Neutrophil (primary cell): ENCODE results near the gene SORBS1.

Source experiments
- H3K27ac ChIP-seq: fragments of 200-600 bp; sonication (generic); 2 replicates; pipeline ENCODE4 v1.5.1; 2016; ENCODE audit warnings: mild to moderate bottlenecking, moderate library complexity
- H3K27me3 ChIP-seq: fragments of 200-600 bp; sonication (generic); 2 replicates; pipeline ENCODE4 v1.6.0; 2016; ENCODE audit warnings: mild to moderate bottlenecking
- H3K36me3 ChIP-seq: fragments of 200-600 bp; sonication (generic); 2 replicates; pipeline ENCODE4 v1.5.1; 2017
- H3K4me1 ChIP-seq, 2 experiments: fragments of 200-600 bp in 1 of 2; sonication (generic) in 1 of 2; 1 replicate in 1 of 2; 2 replicates in 1 of 2; pipeline versions ENCODE4 v1.5.1 to v1.6.1; 2013 to 2016; ENCODE audit warnings: low read depth in 1 of 2, low read length in 1 of 2, mild to moderate bottlenecking in 1 of 2, moderate library complexity in 1 of 2; ENCODE audit not compliant: control insufficient read depth in 1 of 2, insufficient read depth in 1 of 2
- H3K4me3 ChIP-seq, 2 experiments: fragments of 200-600 bp in 1 of 2; sonication (generic) in 1 of 2; 1 replicate in 1 of 2; 2 replicates in 1 of 2; pipeline ENCODE4 v1.5.1; 2013 to 2016; ENCODE audit warnings: low read depth in 1 of 2, low read length in 1 of 2, mild to moderate bottlenecking in 1 of 2, moderate library complexity in 1 of 2
- H3K9me3 ChIP-seq: fragments of 200-600 bp; sonication (generic); 2 replicates; pipeline ENCODE4 v1.5.1; 2016
- TF ChIP-seq, protein P1 (sequence below): fragments of 200-600 bp; sonication (generic); IDR thresholded peaks from 2 replicates; pipeline ENCODE4 v1.5.1; 2016; ENCODE audit warnings: antibody characterized with exemption

The SORBS1 gene

DNA sequence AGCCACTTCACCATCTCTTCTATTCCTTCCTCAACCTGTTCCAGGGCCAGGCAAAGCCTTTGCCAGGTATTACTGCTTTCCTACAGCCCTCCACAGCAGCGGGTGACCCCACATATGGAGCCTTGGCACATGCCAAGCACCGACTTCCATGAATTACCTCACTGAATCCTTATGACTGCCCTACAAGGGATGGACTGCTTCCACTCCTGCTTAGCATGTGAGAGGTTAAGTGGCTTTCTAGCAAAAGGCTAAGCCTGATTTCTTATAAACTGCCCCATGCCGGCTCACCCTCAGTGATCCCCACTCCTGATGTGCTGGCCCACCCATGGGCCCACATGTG lies 226.4 kb downstream of the SORBS1 start:
- Histone ChIP-seq H3K9me3 (no peaks in the 10 kb centered on the region), H3K4me3 (no peak overlapping the region), H3K27me3 (no peaks in the 10 kb centered on the region), H3K27ac (no peak overlapping the region), H3K4me1 (no peaks in the 10 kb centered on the region), H3K36me3 (no peaks in the 10 kb centered on the region)
- TF ChIP-seq, protein P1, sequence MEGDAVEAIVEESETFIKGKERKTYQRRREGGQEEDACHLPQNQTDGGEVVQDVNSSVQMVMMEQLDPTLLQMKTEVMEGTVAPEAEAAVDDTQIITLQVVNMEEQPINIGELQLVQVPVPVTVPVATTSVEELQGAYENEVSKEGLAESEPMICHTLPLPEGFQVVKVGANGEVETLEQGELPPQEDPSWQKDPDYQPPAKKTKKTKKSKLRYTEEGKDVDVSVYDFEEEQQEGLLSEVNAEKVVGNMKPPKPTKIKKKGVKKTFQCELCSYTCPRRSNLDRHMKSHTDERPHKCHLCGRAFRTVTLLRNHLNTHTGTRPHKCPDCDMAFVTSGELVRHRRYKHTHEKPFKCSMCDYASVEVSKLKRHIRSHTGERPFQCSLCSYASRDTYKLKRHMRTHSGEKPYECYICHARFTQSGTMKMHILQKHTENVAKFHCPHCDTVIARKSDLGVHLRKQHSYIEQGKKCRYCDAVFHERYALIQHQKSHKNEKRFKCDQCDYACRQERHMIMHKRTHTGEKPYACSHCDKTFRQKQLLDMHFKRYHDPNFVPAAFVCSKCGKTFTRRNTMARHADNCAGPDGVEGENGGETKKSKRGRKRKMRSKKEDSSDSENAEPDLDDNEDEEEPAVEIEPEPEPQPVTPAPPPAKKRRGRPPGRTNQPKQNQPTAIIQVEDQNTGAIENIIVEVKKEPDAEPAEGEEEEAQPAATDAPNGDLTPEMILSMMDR = no peak

DNA sequence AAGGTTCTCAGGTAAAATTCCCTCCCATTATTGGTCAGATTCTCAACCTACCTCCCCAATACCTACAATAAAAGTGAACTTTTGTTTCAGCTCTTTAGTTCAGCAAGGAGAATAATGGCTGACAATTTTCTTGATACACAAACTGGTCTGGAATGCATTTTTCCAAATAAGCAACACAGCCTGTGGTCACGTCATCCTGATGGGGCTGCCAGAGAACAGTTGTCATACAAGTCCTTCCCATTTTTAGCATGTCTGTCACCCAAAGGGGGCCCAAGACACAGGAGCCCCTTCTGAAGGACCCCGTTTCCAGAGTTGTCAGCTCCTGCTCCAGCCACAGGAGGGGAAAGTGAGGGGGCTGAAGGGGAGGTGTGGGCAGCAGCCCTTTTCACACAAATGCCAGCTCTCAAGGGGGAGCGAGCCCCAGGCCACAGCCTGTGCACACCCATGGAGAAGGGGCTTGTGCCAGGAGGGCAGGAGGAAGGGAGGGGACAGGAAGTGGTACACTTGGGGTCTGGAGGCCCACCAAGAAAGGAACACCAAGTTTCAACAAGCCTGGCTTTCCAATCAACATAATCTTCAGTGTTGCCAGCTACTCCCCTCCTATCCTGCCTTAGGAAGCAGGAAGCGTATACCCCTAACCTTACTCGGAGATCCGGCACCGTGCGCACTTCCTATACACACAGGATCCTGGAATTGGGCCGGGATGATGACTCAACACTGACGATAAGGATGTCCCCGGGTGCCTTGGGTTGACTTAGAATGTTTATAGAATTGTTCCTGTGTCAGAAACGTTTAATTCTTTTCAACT lies 227.0 kb downstream of the SORBS1 start:
- Histone ChIP-seq H3K4me1 (no peaks in the 10 kb centered on the region), H3K27me3 (no peaks in the 10 kb centered on the region), H3K4me3 (no peak overlapping the region), H3K27ac (no peak overlapping the region), H3K36me3 (no peaks in the 10 kb centered on the region), H3K9me3 (no peaks in the 10 kb centered on the region)
- TF ChIP-seq, protein P1 = no peak

DNA sequence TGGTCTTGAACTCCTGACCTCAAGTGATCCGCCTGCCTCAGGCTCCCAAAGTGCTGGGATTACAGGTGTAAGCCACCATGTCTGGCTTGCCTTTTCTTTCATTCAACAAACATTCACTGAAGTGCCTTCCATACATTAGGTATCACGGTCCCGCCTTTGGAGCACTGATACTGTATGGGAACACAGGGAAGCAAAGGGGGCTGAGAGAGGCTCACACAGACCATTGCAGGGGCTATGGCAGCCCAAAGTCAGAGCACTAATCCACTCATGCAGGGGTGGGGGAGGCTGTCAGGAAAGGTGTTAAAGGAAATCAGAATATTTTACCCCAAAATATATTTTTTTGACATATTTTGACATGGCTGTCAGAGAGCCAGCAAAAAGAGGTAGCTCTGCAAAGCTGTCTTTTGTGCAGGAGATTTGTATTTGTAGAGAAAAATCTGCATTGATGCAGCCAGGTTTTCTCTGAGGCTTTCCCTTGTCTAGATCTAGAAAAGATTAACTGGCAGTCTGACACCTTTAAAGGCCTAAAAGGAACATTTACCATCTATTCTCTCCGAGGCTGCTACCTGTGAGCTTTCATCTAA lies 228.4 kb downstream of the SORBS1 start:
- no peak overlapping the region for H3K4me3 ChIP-seq
- TF ChIP-seq, protein P1 = no peak
- H3K27ac ChIP-seq = no peak overlapping the region
- H3K4me1 ChIP-seq = no peaks in the 10 kb centered on the region
- H3K27me3 ChIP-seq = no peaks in the 10 kb centered on the region
- no peaks in the 10 kb centered on the region for H3K9me3 ChIP-seq
- no peaks in the 10 kb centered on the region for H3K36me3 ChIP-seq

- Histone ChIP-seq H3K9me3 (no peaks in the 10 kb centered on the region), H3K4me3 (no peak overlapping the region), H3K4me1 (no peaks in the 10 kb centered on the region), H3K36me3 (no peaks in the 10 kb centered on the region), H3K27me3 (no peaks in the 10 kb centered on the region), H3K27ac (no peak overlapping the region)
- TF ChIP-seq, protein P1 = no peak
Observed at GRCh38 chr10:95331596-95332130, 229.5 kb downstream of the SORBS1 start.

DNA sequence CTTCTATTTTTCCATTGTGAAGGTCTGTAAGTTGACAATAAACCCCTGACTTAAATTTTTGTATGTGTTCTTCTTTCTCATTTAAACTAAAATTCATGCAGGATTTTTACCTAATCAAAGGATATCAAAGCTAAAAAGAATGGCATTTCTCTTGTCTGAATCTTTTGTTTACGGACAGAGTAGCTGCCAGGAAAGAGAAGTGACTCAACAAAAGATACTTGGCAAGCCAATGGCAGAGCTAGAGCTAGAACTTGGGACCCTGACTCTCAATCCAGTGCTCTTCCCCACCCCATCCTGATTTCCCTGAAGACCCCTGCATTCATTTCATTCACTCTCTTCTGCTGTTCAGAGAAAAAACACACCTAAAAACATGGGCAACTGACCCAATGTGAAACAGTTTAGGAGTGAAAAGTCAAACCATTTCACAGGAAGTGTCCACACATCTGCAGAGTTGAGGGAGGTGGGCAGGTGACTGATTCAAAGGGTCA lies 230.2 kb downstream of the SORBS1 start:
- Histone ChIP-seq H3K9me3 (no peaks in the 10 kb centered on the region), H3K4me1 (no peaks in the 10 kb centered on the region), H3K36me3 (no peaks in the 10 kb centered on the region), H3K27me3 (no peaks in the 10 kb centered on the region), H3K27ac (no peak overlapping the region), H3K4me3 (no peak overlapping the region)
- TF ChIP-seq, protein P1 = no peak
